ENCODE measurements around the gene GNA12.
"Not testable (repeated sequence)": the region's sequence is repeated elsewhere in the genome, so short reads cannot be mapped to it uniquely, and the experiment has no call there.

The GNA12 gene

DNA sequence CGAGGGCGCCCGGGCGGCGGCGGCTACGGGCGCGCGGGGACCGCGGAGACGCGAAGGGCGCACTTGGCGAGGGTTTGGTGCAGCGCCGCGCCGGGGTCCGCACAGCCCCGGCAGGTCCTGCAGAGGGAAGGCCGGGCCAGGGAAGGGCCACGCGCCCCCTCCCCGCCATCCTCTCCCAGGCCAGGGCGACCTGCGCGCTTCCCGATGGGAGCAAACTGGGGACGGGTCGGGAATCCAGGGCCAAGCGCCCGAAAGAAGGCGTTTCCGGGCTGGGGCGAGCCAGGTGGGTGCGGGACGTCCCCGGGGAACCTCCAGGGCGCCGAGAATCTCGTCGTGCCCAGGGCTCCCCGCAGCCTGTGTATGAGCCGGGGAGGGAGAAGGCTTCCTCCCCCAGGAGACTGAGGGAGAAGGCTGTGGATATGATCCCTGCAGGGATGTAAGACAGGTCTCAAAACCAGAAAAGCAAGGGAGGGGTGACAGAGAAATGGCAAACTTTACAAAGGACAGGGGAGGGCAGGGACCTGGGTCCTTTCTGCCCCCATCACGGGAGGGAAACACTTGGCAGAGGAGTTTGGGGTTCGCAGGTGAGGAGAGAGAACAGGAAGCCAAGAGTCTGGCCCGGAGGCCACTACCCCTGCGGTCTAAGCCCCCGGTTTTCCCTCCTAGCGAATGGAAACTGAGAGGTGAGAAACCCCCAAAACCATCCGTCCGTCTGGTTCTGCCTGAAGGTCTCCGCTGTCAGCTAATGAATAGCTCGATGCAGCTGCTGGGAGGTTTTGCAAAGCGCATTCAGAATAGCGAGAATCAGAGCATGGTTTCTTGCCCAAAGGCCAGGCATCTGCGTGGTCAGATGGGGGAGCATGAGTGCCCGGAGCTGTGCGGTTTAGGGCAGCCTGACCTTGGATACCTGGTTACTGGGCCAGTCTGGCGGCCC is 155.4 kb downstream of the GNA12 start:
- no peak for DNase-seq

DNA sequence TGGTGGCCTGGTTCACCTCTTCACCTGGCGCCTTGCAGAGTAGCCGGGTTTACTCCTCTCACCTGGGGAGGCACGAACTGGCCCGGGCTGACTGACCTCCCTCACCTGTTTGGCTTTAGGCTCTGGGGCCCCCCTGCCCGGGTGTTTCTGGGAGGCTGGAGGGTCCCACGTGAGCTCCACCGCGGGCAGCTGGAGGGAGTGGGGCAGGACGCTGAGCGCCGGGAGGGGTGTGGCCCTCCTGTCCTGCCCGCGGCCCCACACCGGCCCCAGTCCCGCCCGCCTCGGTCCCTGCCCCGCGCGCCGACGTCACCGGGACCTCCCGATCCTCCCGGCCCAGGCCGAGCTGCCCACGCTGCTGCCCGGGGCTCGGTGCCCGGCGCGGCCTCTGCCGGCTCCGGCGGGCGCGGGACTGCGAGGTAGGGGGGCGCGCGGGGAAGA is 156.2 kb downstream of the GNA12 start, which contains the start of gene AMZ1:
Gene AMZ1, plus strand, starts transcription at position 322 of the 438 bp plus-strand sequence. CDS start 12,250 bp downstream, outside the sequence.
- no peak for DNase-seq

DNA sequence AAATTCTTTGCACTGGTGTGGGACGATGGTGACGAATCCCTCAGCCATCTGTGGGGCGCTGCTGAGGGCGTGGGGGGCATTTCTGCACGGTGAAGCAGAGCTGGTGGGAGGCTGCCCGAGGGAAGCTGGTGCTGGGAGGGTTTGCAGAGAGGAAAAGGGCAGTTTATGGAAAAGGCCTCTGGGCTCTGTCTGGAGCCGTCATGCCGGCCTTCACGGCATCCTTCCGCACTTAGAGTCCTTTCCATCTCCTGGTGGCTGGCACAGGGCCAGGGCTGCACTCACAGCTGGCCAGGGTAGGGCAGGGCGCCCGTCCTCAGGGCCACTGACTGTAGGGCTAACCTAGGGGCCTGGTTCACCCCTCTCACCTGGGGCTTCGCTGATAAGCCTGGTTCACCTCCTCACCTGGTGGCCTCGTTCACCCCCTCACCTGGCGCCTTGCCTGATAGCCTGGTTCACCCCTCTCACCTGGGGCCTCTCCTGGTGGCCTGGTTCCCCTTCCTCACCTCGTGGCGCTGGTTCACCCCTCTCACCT is 156.7 kb downstream of the GNA12 start:
- no peak for DNase-seq

DNA sequence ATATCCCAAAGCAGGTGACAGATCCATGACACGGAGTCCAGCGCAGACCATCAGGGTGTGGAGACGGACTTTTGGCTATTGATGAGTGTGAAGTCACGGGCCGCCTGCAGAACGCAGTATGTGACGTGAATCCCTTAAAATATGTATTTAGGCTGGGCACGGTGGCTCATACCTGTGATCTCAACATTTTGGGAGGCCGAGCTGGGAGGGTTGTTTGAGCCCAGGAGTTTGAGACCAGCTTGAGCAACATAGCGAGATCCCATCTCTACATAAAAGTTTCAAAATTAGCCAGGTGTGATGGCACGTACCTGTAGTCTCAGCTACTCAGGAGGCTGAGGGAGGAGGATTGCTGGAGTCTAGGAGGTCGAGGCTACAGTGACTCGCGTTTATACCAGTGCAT is 158.0 kb downstream of the GNA12 start:
- DNase-seq: no peak

DNA sequence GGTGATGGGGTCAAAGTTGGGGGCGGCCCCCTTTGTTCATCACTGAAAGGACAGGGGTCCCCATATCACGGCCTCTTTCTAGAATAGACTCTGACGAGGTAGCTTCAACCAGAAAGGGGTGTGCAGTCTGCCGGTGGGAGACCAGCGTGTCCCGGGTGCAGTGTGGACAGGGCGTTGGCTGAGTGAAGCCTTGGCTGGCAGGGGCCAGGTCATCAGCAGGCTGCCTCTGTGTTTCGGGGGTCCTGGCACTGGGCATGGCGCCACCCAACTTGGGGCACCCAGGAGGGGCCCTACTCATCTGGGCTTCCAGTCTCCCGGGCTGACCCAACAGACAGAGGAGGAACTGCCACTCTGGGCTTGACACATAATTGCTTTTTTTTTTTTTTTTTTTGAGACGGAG is 159.6 kb downstream of the GNA12 start:
- no peak for DNase-seq

DNA sequence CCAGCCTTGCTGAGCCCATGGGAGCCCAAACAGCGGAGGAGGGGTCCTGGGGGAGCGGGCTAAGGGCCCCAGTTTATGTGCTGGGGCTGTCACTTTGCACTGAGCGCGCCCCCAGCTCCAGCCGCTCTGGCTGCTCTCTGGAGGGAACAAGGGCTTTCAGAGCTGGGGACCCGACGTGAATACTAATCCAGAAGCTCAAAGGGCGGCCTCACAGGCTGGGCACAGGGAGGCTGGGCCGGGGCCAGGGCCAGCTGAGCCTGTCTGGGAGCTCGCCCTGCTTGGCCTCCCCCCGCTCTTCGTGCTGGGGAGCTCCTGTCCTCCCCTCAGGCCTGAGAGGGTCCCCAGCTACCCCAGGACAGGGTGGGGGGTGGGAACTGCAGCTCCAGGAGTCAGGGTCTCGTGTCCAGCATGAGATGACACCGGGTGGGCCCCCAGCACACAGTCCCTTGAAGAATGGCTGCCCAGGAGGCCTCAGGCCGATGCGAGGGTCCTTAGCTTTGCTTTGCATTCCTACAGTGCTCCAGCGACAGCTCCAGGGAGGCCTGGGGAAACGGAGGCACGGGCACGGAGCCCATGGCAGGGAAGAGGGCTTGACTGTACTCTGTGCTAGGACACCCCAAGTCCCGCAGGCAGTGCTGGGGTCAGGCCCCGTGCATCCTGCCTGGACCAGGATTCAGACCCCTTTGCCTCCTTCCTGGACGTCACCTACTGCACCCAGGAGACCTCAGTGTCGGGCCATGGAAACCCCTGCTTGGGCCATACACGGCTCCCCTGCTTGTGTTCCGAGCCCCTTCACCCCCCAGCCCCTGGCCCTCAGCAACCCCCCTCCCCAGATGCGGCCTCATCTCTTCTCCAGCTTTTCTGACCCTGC is 161.9 kb downstream of the GNA12 start:
- DNase-seq: peak; percentile 32

DNA sequence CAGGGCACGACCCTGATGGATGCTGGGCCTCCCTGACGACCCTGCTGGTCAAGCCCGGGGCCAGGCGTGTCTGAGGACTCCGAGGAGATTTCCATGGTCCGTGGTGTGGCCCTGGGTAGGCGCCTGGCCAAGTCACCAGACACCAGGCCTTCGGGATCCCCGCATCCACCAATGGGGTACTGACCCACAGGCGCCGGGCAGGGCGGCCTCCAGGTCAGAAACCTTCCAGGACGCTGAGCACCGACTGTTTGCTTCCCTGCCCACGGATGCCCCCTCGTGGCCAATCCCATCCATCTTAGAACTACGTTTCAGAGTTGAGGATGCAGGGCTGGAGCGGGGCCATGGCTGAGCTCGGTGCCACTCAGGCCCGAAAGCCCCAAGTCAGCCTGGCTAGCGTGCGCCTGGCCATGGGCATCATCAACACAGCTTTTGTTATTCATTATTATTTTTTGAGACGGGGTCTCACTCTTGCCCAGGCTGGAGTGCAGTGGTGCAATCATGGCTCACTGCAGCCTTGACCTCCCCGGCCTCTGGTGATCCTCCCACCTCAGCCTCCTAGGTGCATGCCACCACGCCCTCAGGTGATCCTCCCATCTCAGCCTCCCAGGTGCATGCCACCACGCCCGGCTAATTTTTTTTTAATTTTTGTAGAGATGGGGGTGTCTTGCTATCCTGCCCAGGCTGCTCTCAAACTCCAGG is 163.2 kb downstream of the GNA12 start:
- peak; percentile 68 for DNase-seq

DNA sequence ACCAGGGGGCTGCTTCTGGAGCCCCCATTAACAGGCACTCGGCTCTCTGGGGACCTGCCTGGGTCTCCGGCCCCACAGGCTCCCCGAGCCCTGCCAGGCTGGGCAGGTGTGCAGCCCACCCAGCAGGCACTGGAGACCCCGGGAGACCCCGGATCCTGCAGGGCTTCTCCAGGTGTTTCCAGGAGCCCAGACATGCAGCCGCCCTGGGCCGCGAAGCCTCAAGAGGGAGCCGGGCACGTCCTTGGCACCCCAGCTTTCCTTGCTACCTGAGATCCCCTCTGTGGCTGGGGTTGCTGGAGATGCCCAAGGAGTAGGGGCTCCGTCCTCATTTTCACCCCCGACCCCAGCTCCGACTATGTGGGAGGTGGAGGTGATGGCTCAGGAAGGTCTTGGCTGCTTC is 163.9 kb downstream of the GNA12 start:
- peak; percentile 16 for DNase-seq

DNA sequence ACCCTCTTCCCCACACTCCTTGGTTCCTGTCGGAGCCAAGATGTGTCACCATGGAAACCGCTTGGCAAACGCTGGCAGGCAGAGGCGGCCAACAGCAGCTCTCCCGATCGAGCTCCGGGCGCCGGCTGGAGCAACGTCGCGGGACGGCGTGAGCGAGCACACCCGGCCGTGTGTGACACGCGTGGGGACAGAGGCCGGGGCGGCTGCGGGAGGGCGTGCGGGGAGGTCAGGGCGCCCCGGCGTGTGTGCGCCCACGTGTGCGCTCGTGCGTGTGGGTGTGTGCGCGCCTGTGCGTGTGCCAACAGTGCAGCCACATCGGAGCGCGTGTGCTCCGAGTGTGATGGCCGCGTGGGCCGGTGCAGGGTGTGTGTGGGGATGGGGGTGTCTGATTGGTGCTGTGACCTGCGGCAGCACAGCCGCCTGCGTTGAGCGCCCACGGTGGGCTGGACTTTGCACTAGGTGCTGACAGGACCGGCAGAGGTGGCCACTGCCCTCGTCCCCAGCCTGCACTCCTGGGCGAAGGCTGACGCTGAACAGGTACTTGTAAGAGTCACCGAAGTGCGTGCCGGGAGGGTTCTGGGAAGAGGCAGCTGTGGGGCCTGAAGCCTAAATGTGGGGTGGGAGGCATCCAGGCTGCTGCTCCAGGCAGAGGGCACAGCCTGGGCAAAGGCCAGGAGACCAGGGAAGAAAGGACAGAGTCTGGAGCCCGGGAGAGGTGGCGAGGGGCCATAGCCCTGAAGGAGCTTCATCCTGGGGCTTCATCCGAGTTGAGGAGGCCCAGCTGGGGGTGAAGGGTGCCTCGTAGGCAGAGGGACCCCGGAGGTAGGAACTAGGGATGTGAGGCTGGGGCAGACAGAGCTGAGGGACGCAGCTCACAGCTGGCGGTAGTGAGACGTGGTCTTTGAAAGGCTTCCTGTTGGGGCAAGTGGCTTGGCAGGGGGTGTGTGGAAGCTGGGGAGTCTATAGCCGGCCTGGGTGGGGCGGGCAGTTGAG is 164.7 kb downstream of the GNA12 start:
- DNase-seq: peak; percentile 23

DNA sequence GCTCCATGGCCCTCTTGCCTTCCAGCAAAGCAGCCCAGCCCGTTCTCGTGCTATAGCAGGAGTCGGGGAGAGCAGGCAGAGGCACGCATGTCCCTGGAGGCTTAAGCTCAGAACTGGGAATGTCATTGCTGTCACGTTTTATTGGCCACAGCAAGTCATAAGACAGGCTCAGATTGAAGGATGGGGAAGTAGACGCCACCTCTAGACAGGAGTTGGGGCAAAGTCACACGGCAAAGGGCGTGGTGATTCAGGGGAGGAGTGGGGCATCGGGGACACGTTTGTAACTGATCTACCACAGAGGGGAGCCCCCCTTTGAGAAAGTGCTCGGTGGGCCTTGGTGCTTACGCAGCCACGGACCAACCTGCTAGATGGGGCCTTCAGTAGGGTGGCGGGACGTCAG is 165.7 kb downstream of the GNA12 start:
- not testable (repeated sequence) for DNase-seq

All from left hindlimb (tissue), 1 donor.